Measurements from ENCODE around the gene SMAD9.

The SMAD9 gene

GRCh38 chr13:36814465-36814864 lies 105.6 kb downstream of the SMAD9 start:
- DNase-seq, result no peak

DNA sequence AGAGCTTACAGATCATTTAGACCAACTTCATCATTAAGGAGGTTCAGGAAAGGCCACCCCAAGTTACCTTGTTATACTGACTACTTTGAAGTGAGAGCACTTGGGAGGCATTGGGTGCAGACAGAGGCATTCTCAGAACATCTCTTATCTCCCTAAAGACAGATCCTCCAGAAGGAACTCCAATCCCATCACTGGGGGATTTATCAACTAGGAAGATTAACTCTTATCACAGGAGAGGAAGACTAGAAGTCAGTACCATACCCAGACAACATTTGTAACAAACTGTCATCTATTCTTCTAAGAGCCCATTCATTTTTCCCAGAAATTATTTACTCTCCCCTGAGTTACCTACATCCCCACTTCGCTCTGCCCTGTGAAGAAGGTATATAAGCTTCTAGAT lies 106.8 kb downstream of the SMAD9 start:
- no peak for DNase-seq

GRCh38 chr13:36807616-36808015 lies 112.4 kb downstream of the SMAD9 start:
- no peak for DNase-seq

DNA sequence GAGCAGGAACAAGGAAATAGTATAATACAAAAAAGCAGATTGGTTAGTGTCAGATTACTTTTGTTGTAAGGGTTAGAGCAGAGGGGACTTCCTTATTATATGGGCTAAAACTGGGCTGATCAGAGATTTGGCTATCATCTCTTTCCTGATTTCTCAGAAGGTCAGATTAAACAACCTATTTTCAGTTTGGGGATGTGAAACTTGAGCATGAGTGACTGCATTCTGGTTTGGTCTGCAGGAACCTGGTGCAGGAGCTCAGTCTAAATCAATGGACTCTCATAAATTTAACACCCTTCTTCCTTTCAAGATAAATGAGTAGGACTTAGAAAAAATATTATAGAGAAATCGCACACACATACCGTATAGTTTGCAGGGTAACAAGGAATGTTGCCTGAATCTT lies 113.9 kb downstream of the SMAD9 start:
- DNase-seq, result no peak

GRCh38 chr13:36804588-36804987 lies 115.5 kb downstream of the SMAD9 start:
- no peak for DNase-seq

GRCh38 chr13:36801035-36801434 lies 119.0 kb downstream of the SMAD9 start:
- DNase-seq, result no peak

GRCh38 chr13:36796052-36796451 lies 124.0 kb downstream of the SMAD9 start:
- no peak for DNase-seq

DNA sequence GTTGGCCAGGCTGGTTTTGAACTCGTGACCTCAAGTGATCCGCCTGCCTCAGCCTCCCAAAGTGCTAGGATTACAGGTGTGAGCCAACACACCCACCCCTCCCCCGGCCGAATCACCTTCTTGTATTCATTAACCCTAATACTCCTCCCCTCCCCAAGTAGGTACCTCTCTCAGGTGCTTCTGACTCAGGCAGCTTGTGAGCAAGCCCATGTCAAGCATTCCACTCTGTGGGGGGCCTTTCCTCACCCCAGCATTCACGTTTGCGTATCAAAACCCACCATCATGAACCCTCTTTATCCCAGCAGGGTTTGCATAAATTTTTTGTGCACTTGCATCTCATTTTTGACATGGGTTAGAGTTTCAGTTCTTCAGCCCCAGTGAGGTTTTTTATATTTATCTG lies 124.6 kb downstream of the SMAD9 start:
- no peak for DNase-seq
